ENCODE results near the gene CNPY2.

DNA sequence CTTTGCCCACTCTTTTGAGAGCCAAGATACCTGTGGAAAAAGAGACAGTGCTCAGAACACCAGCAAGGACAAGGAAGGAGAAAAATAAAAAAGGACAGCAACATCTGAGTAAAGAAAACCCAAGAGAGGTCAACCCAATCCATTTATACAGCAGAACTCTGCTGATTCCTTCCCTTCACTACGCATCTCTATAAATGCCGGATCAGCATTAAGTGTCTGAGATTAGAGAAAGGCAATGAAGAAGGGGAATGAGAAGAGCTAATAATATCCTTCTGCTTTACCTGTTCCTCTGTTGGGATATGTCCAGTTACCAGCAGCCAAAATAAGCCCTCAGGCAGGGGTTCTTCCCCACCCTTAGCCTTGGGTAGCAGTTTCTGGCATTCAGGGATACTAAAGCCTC lies 33.2 kb downstream of the CNPY2 start:
- no peak for TF ChIP-seq CTCF (IDR thresholded peaks at IDR 0.05)
- TF ChIP-seq POLR2A (IDR thresholded peaks at IDR 0.05), result no peak
